HG03196 (cell line): ENCODE data around the gene MTERF4.

Source experiments
- ATAC-seq: cut with Tn5 transposase; IDR thresholded peaks from one replicate; pipeline ENCODE4 v1.9.1; 2021; ENCODE audit not compliant: unreplicated experiment

Gene MTERF4

GRCh38 chr2:241052677-241053360 is 49.3 kb downstream of the MTERF4 start:
- ATAC-seq, result no peak

- no peak for ATAC-seq
Measured at GRCh38 chr2:241051578-241052487, 50.3 kb downstream of the MTERF4 start.

GRCh38 chr2:241050624-241051577 is 51.2 kb downstream of the MTERF4 start:
- no peak for ATAC-seq

- ATAC-seq, result no peak
Measured at GRCh38 chr2:241049739-241050623, 52.1 kb downstream of the MTERF4 start.

- no peak for ATAC-seq
Measured at GRCh38 chr2:241048949-241049343, 53.1 kb downstream of the MTERF4 start.

- ATAC-seq, result no peak
Measured at GRCh38 chr2:241048149-241048948, 53.7 kb downstream of the MTERF4 start.

- no peak for ATAC-seq
Measured at GRCh38 chr2:241047253-241048010, 54.7 kb downstream of the MTERF4 start.
